Panc1 (cell line): Measurements from ENCODE around the gene CHERP. TPM values are rescaled to one million over a fixed set of nuclear protein-coding genes. Genes with fewer than 3 reads are reported as not detected.

ENCODE experiments used
- ATAC-seq: fragments of 200-7000 bp; cut with Tn5 transposase; 2 replicates; pipeline ENCODE4 v1.9.1; 2020; ENCODE audit warnings: mild to moderate bottlenecking, moderate library complexity
- BruUV-seq: library from RNA; stranded (reverse); fragments of 400-500 nt; replicated peaks from 2 replicates; lab custom pipeline; 2021; lab: Mats Ljungman, UMichigan
- CTCF ChIA-PET: fragments of 300-600 bp; sonication (Branson Sonifier 250); formaldehyde crosslinking; loops from one replicate; lab custom pipeline; 2022; ENCODE audit warnings: antibody characterized with exemption; lab: Charles Lee
- POLR2A ChIA-PET: fragments of 300-600 bp; sonication (Branson Sonifier 250); formaldehyde crosslinking; loops from one replicate; lab custom pipeline; 2022; ENCODE audit warnings: antibody characterized with exemption; lab: Charles Lee
- DNase-seq: peaks from one replicate; pipeline ENCODE4 v3.0.0-alpha.2; 2010; ENCODE audit warnings: low read depth, low spot score
- H3K27ac ChIP-seq: 2 replicates; pipeline ENCODE4 v1.5.1; 2011; ENCODE audit warnings: mild to moderate bottlenecking, low read length, inconsistent platforms
- H3K27me3 ChIP-seq: fragments of 200-500 bp; sonication (Bioruptor generic); 2 replicates; pipeline ENCODE4 v1.6.0; 2014; ENCODE audit warnings: low read length, inconsistent platforms; ENCODE audit not compliant: control insufficient read depth, insufficient read depth
- H3K36me3 ChIP-seq: fragments of 200-500 bp; sonication (Bioruptor generic); 2 replicates; pipeline ENCODE4 v1.5.1; 2014; ENCODE audit warnings: inconsistent platforms, mild to moderate bottlenecking, low read length, moderate library complexity; ENCODE audit not compliant: control insufficient read depth, insufficient read depth
- H3K4me1 ChIP-seq: 2 replicates; pipeline ENCODE4 v1.5.1; 2011; ENCODE audit warnings: inconsistent platforms, mild to moderate bottlenecking, low read length, moderate library complexity; ENCODE audit not compliant: control insufficient read depth, insufficient read depth
- H3K4me3 ChIP-seq, 2 experiments: 2 replicates each; pipeline ENCODE4 v1.5.1; 2011 to 2012; ENCODE audit warnings: low read depth in 2 of 2, low read length in 2 of 2, mild to moderate bottlenecking in 2 of 2, inconsistent platforms in 1 of 2, moderate library complexity in 1 of 2
- H3K9me3 ChIP-seq: fragments of 200-500 bp; sonication (Bioruptor generic); 2 replicates; pipeline ENCODE4 v1.5.1; 2014; ENCODE audit warnings: low read depth, mild to moderate bottlenecking, inconsistent platforms, low read length, moderate library complexity; ENCODE audit not compliant: control insufficient read depth, insufficient read depth
- POLR2AphosphoS5 ChIP-seq: IDR thresholded peaks from 2 replicates; pipeline ENCODE4 v1.6.1; 2012; ENCODE audit warnings: mild to moderate bottlenecking, low read depth, low read length, moderate library complexity
- SIN3A ChIP-seq: IDR thresholded peaks from 2 replicates; pipeline ENCODE4 v1.6.1; 2012; ENCODE audit warnings: low read depth, mild to moderate bottlenecking, low read length, moderate library complexity, borderline replicate concordance; ENCODE audit not compliant: insufficient read depth
- TCF7L2 ChIP-seq: IDR thresholded peaks from 2 replicates; pipeline ENCODE4 v1.6.1; 2011; ENCODE audit warnings: mild to moderate bottlenecking, low read depth, low read length, inconsistent platforms
- in situ Hi-C: cut with HindIII; loops from 2 replicates; pipeline ENCODE4 v1.10.0; 2016; ENCODE audit warnings: low sequenced_read_pairs, low pct_unique_long_range_greater_than_20kb
- intact Hi-C: fragments of 100-400 bp; cut with micrococcal nuclease; formaldehyde crosslinking; loops from one replicate; pipeline ENCODE4 v1.10.0; 2022; ENCODE audit not compliant: unreplicated experiment
- total RNA-seq: library from RNA; stranded (reverse); gene quantifications from one replicate; pipeline ENCODE4 v1.2.1, GENCODE V29; 2021; ENCODE audit not compliant: unreplicated experiment
- TF ChIP-seq, protein P1 (sequence below): fragments of 450-650 bp; IDR thresholded peaks from 2 replicates; pipeline ENCODE4 v1.5.1; 2017; ENCODE audit warnings: mild to moderate bottlenecking
- TF ChIP-seq, protein P2 (sequence below), 2 experiments: IDR thresholded peaks; 2 replicates each; pipeline ENCODE4 v1.6.1; 2011 to 2012; ENCODE audit warnings: low read depth in 2 of 2, control low read depth in 1 of 2, low read length in 1 of 2, mild to moderate bottlenecking in 1 of 2, moderate library complexity in 1 of 2; ENCODE audit not compliant: insufficient read depth in 1 of 2

Gene CHERP
- total RNA-seq, 1 experiment from 2014 or later: 48.3 TPM

- Histone ChIP-seq H3K4me1 (no peaks in the 10 kb centered on the region), H3K9me3 (no peaks in the 10 kb centered on the region), H3K27ac (no peak overlapping the region), H3K27me3 (no peaks in the 10 kb centered on the region), H3K36me3 (peaks cover 3% of the 10 kb centered on the region; the same call in 1 of the 2 replicates), H3K4me3 (no peak overlapping the region)
- BruUV-seq: no TSS peak
- in situ Hi-C loops: no loop called here
- ChIA-PET CTCF (no interaction called here), POLR2A (no interaction called here)
- intact Hi-C loops: no loop called here
- DNase-seq (no peak), ATAC-seq (no peak)
- TF ChIP-seq TCF7L2 (no peak), POLR2AphosphoS5 (no peak), SIN3A (no peak)
- TF ChIP-seq, protein P1, sequence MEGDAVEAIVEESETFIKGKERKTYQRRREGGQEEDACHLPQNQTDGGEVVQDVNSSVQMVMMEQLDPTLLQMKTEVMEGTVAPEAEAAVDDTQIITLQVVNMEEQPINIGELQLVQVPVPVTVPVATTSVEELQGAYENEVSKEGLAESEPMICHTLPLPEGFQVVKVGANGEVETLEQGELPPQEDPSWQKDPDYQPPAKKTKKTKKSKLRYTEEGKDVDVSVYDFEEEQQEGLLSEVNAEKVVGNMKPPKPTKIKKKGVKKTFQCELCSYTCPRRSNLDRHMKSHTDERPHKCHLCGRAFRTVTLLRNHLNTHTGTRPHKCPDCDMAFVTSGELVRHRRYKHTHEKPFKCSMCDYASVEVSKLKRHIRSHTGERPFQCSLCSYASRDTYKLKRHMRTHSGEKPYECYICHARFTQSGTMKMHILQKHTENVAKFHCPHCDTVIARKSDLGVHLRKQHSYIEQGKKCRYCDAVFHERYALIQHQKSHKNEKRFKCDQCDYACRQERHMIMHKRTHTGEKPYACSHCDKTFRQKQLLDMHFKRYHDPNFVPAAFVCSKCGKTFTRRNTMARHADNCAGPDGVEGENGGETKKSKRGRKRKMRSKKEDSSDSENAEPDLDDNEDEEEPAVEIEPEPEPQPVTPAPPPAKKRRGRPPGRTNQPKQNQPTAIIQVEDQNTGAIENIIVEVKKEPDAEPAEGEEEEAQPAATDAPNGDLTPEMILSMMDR: no peak
- TF ChIP-seq, protein P2, sequence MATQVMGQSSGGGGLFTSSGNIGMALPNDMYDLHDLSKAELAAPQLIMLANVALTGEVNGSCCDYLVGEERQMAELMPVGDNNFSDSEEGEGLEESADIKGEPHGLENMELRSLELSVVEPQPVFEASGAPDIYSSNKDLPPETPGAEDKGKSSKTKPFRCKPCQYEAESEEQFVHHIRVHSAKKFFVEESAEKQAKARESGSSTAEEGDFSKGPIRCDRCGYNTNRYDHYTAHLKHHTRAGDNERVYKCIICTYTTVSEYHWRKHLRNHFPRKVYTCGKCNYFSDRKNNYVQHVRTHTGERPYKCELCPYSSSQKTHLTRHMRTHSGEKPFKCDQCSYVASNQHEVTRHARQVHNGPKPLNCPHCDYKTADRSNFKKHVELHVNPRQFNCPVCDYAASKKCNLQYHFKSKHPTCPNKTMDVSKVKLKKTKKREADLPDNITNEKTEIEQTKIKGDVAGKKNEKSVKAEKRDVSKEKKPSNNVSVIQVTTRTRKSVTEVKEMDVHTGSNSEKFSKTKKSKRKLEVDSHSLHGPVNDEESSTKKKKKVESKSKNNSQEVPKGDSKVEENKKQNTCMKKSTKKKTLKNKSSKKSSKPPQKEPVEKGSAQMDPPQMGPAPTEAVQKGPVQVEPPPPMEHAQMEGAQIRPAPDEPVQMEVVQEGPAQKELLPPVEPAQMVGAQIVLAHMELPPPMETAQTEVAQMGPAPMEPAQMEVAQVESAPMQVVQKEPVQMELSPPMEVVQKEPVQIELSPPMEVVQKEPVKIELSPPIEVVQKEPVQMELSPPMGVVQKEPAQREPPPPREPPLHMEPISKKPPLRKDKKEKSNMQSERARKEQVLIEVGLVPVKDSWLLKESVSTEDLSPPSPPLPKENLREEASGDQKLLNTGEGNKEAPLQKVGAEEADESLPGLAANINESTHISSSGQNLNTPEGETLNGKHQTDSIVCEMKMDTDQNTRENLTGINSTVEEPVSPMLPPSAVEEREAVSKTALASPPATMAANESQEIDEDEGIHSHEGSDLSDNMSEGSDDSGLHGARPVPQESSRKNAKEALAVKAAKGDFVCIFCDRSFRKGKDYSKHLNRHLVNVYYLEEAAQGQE (IDR thresholded peaks at IDR 0.05; ENCODE audit: insufficient read depth in 1 of 2, low read depth in 2 of 2, low read length in 1 of 2): no peak
Measured at GRCh38 chr19:16529466-16530144, 12.6 kb downstream of the CHERP start.

DNA sequence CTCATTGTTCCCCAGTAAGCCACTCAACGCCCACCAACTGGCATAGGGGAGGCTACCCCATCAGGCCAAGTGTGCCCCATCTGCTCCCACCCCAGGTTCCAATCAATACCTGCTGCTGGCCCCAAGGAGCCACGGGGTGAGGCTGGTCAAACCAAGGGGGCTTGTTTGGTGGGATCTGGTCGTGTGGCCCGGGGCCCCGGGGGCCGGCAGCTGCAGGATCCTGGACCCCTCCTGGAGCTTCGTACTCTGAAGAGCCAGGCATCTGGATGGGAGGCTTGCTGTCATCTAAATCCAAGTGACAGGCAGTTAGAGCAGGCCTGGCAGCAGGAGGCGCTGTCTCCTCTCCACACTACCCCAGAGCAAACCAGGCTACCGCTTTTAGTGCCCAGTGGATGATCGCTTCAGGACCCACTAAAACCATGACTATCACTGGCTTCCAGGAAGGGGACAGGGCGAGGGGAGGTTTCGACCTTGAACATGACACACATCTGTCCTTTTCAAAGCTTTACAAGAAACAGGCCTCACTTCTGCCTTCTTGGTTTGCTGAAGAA, 14.2 kb downstream of the CHERP start:
- H3K9me3 ChIP-seq: no peaks in the 10 kb centered on the region
- no peak for DNase-seq
- POLR2A ChIA-PET: no interaction called here
- intact Hi-C loops (no loop called here), in situ Hi-C loops (no loop called here)
- no peak overlapping the region for H3K4me3 ChIP-seq
- peaks cover 3% of the 10 kb centered on the region; the same call in 1 of the 2 replicates for H3K36me3 ChIP-seq
- TF ChIP-seq SIN3A: no peak
- TF ChIP-seq TCF7L2: no peak
- TF ChIP-seq, protein P2 (IDR thresholded peaks at IDR 0.05; ENCODE audit: insufficient read depth in 1 of 2, low read depth in 2 of 2, low read length in 1 of 2): no peak
- TF ChIP-seq, protein P1: no peak; the same call in 1 of the 2 replicates
- TF ChIP-seq POLR2AphosphoS5: no peak
- no peaks in the 10 kb centered on the region for H3K4me1 ChIP-seq
- H3K27me3 ChIP-seq: no peaks in the 10 kb centered on the region
- no peak for ATAC-seq
- CTCF ChIA-PET: no interaction called here
- H3K27ac ChIP-seq: no peak overlapping the region
- BruUV-seq: TSS peak; percentile 55
